Activated naive CD4-positive, alpha-beta T cell treated with anti-CD3 and anti-CD28 coated beads for 36 hours (primary cell): ENCODE measurements around the gene SCFD2. TPM values are rescaled to one million over a fixed set of nuclear protein-coding genes. Genes with fewer than 3 reads are reported as not detected.

ENCODE experiments used
- CTCF ChIA-PET: fragments of 350-600 bp; sonication (Branson Sonifier 250); formaldehyde crosslinking; loops from one replicate; lab custom pipeline; 2021; ENCODE audit warnings: antibody characterized with exemption; lab: Charles Lee
- DNase-seq: peaks from one replicate; pipeline ENCODE4 v3.0.0-alpha.2; 2020
- H3K27ac Mint-ChIP-seq: one replicate; pipeline ENCODE4 v1.8.0; 2021; ENCODE audit warnings: mild to moderate bottlenecking, mixed read lengths
- H3K27me3 Mint-ChIP-seq: one replicate; pipeline ENCODE4 v1.8.0; 2021; ENCODE audit warnings: low read depth, mixed read lengths
- H3K36me3 Mint-ChIP-seq: one replicate; pipeline ENCODE4 v1.8.0; 2021; ENCODE audit warnings: low read depth, mixed read lengths
- H3K4me1 Mint-ChIP-seq: one replicate; pipeline ENCODE4 v1.8.0; 2021; ENCODE audit warnings: low read depth, mixed read lengths
- H3K4me3 Mint-ChIP-seq: one replicate; pipeline ENCODE4 v1.8.0; 2021; ENCODE audit warnings: mild to moderate bottlenecking, moderate library complexity, mixed read lengths
- H3K9me3 Mint-ChIP-seq: one replicate; pipeline ENCODE4 v1.8.0; 2021; ENCODE audit warnings: mixed read lengths
- intact Hi-C: fragments of 100-400 bp; cut with micrococcal nuclease; formaldehyde crosslinking; loops from one replicate; pipeline ENCODE4 v1.15.1; 2023
- total RNA-seq, 2 experiments: library from RNA; stranded (reverse); gene quantifications; one replicate each; pipeline ENCODE4 v1.2.3, GENCODE V29; 2021

SCFD2 gene
- total RNA-seq, 2 experiments from 2014 or later, result 14.3 to 15.1 TPM

DNA sequence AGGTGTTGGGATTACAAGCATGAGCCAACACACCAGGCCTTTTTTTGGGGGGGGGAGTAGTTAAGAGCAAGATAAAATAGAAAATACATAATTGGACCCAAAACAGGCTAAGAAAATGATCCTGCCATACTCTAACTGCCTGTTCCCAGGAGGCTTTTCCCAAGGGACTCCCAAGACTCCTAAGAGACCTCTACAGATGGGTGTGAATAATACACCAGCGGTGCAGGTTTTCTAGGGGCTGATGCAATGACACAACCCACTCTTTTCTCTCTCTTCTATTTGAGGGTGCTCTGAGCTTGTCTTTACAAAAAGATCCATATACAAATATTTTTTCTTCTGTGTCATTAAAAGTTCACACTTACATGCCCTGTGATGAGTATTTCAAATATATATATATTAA lies 386.8 kb downstream of the SCFD2 start:
- H3K27ac Mint-ChIP-seq, result no peak overlapping the region
- H3K9me3 Mint-ChIP-seq, result no peaks in the 10 kb centered on the region
- no peak for DNase-seq
- H3K4me1 Mint-ChIP-seq, result no peaks in the 10 kb centered on the region
- CTCF ChIA-PET, result no interaction called here
- H3K27me3 Mint-ChIP-seq, result no peaks in the 10 kb centered on the region
- no peak overlapping the region for H3K4me3 Mint-ChIP-seq
- intact Hi-C loops, result no loop called here
- peaks cover 9% of the 10 kb centered on the region for H3K36me3 Mint-ChIP-seq

- intact Hi-C loops, result no loop called here
- Mint-ChIP-seq H3K36me3 (peaks cover 14% of the 10 kb centered on the region), H3K9me3 (no peaks in the 10 kb centered on the region), H3K4me3 (no peak overlapping the region), H3K27me3 (no peaks in the 10 kb centered on the region), H3K4me1 (no peaks in the 10 kb centered on the region), H3K27ac (no peak overlapping the region)
- DNase-seq, result no peak
- CTCF ChIA-PET, result no interaction called here
Observed at GRCh38 chr4:52977252-52977651, 388.6 kb downstream of the SCFD2 start.

DNA sequence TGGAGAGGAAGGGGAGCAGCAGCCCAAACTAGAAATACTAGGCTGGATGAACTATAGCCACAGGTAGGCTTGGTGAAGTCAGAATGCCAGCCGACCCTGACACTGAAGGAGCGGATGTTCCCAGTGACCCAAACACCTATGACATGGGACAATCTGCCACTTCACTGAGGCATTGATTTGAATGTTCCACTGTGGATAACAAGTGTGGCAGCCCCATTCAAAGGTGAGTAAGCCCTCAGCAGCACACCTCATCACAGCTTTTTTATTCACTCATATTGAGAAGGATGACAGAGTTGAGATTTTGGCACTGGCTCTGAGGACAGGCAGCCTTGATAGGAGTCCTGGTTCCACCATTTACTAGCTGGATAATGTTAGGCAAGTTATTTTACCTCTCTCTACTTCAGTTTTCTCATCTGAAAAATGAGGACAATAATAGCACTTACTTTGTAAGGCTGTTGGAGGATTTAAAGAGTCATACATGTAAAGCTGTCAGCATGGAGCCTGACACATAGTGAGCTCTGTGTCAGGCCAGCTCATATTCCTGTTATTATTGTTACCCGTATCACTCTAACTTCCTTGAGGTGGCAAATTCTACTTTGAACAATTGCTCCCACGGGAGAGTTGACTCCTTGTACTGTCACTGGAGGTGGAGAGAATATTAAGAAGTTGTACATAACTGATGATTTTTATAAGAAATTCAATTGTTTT lies 389.2 kb downstream of the SCFD2 start:
- Mint-ChIP-seq H3K27ac (no peak overlapping the region), H3K9me3 (no peaks in the 10 kb centered on the region), H3K4me1 (no peaks in the 10 kb centered on the region), H3K27me3 (no peaks in the 10 kb centered on the region), H3K36me3 (peaks cover 17% of the 10 kb centered on the region), H3K4me3 (no peak overlapping the region)
- CTCF ChIA-PET, result no interaction called here
- peak; percentile 5 for DNase-seq
- intact Hi-C loops, result no loop called here

GRCh38 chr4:52968691-52969090 lies 397.2 kb downstream of the SCFD2 start:
- no peak overlapping the region for H3K27ac Mint-ChIP-seq
- CTCF ChIA-PET, result no interaction called here
- no peaks in the 10 kb centered on the region for H3K9me3 Mint-ChIP-seq
- no peak overlapping the region for H3K4me3 Mint-ChIP-seq
- no peak for DNase-seq
- H3K27me3 Mint-ChIP-seq, result no peaks in the 10 kb centered on the region
- intact Hi-C loops, result no loop called here
- peaks cover 14% of the 10 kb centered on the region for H3K36me3 Mint-ChIP-seq
- no peaks in the 10 kb centered on the region for H3K4me1 Mint-ChIP-seq

DNA sequence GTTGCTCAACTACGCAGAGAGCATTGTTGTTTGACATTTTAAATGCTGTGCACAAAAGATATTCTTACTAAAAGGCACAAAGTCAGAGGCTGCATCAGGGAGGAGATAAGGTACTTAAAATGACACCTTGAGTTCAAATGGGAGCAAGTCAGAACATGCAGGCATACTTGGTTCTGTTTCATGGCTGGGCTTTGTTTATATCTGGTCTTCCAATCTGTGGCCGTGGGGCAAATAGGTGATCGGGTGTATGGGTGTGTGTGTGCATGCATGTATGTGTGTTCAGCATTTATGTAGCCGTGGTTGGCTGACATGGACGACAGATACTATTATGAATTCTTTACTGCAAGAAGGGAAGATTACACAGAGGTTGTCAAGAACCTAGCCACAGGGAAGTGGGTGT lies 397.6 kb downstream of the SCFD2 start:
- no peaks in the 10 kb centered on the region for H3K9me3 Mint-ChIP-seq
- H3K4me1 Mint-ChIP-seq, result no peaks in the 10 kb centered on the region
- H3K4me3 Mint-ChIP-seq, result no peak overlapping the region
- no peak for DNase-seq
- intact Hi-C loops, result no loop called here
- no peaks in the 10 kb centered on the region for H3K27me3 Mint-ChIP-seq
- no peak overlapping the region for H3K27ac Mint-ChIP-seq
- CTCF ChIA-PET, result no interaction called here
- H3K36me3 Mint-ChIP-seq, result peaks cover 14% of the 10 kb centered on the region

GRCh38 chr4:52966781-52967180 lies 399.1 kb downstream of the SCFD2 start:
- Mint-ChIP-seq H3K27ac (no peak overlapping the region), H3K27me3 (no peaks in the 10 kb centered on the region), H3K36me3 (peaks cover 6% of the 10 kb centered on the region), H3K9me3 (no peaks in the 10 kb centered on the region), H3K4me3 (no peak overlapping the region), H3K4me1 (no peaks in the 10 kb centered on the region)
- CTCF ChIA-PET, result no interaction called here
- intact Hi-C loops, result no loop called here
- DNase-seq, result no peak

GRCh38 chr4:52966172-52966571 lies 399.7 kb downstream of the SCFD2 start:
- intact Hi-C loops, result no loop called here
- CTCF ChIA-PET, result no interaction called here
- Mint-ChIP-seq H3K4me1 (no peaks in the 10 kb centered on the region), H3K27ac (no peak overlapping the region), H3K4me3 (no peak overlapping the region), H3K9me3 (no peaks in the 10 kb centered on the region), H3K36me3 (peaks cover 7% of the 10 kb centered on the region), H3K27me3 (no peaks in the 10 kb centered on the region)
- DNase-seq, result no peak

DNA sequence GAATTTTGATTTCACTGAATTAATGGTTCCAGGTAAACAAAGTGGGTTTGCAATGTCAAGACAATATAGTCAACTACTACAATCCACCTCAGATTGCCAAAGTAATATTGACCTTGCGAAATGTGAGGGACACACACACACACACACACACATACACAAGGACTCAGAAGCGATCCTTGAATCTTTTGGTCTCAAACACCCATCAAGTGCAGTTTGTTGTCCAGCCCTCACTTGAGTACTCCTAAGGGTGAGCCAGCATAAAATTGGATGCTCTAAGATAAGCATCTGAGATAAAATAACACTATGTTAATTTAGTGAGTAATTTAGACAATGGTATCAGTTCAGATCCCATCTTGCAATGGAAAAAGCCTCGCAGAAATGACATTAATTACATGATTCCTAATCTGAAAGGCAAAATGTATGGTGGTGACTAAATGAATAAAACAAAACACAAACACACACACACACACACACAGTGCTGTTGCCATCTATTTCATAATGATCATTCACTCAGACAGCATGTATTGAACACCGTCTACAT lies 401.2 kb downstream of the SCFD2 start:
- no peaks in the 10 kb centered on the region for H3K27me3 Mint-ChIP-seq
- H3K36me3 Mint-ChIP-seq, result peaks cover 3% of the 10 kb centered on the region
- CTCF ChIA-PET, result interaction anchor here (0.6 kb wide), 1 partner anchor 302 kb away, joined by 3 read pairs; no protein-coding TSS in a partner anchor
- no peaks in the 10 kb centered on the region for H3K9me3 Mint-ChIP-seq
- intact Hi-C loops, result no loop called here
- no peak overlapping the region for H3K4me3 Mint-ChIP-seq
- no peaks in the 10 kb centered on the region for H3K4me1 Mint-ChIP-seq
- H3K27ac Mint-ChIP-seq, result no peak overlapping the region
- no peak for DNase-seq

- Mint-ChIP-seq H3K27me3 (no peaks in the 10 kb centered on the region), H3K9me3 (no peaks in the 10 kb centered on the region), H3K27ac (no peak overlapping the region), H3K36me3 (peaks cover 3% of the 10 kb centered on the region), H3K4me1 (no peaks in the 10 kb centered on the region), H3K4me3 (no peak overlapping the region)
- DNase-seq, result no peak
- intact Hi-C loops, result no loop called here
- CTCF ChIA-PET, result interaction anchor here (0.6 kb wide), 1 partner anchor 303 kb away, joined by 3 read pairs; no protein-coding TSS in a partner anchor
Observed at GRCh38 chr4:52964011-52964410, 401.9 kb downstream of the SCFD2 start.

GRCh38 chr4:52962721-52963120 lies 403.1 kb downstream of the SCFD2 start:
- CTCF ChIA-PET, result interaction anchor here (1.6 kb wide), 1 partner anchor 20 kb away, joined by 5 read pairs; no protein-coding TSS in a partner anchor

GRCh38 chr4:52961666-52962412 lies 404.0 kb downstream of the SCFD2 start:
- H3K27me3 Mint-ChIP-seq, result no peaks in the 10 kb centered on the region
- intact Hi-C loops, result no loop called here
- DNase-seq, result no peak
- H3K4me3 Mint-ChIP-seq, result no peak overlapping the region
- CTCF ChIA-PET, result interaction anchor here (1.6 kb wide), 1 partner anchor 21 kb away, joined by 5 read pairs; no protein-coding TSS in a partner anchor
- no peaks in the 10 kb centered on the region for H3K9me3 Mint-ChIP-seq
- H3K27ac Mint-ChIP-seq, result no peak overlapping the region
- no peaks in the 10 kb centered on the region for H3K4me1 Mint-ChIP-seq
- peaks cover 3% of the 10 kb centered on the region for H3K36me3 Mint-ChIP-seq

More at GRCh38 chr4:52962721-52963120, 403.1 kb downstream of the SCFD2 start:
- Mint-ChIP-seq H3K4me3 (no peak overlapping the region), H3K4me1 (no peaks in the 10 kb centered on the region), H3K27me3 (no peaks in the 10 kb centered on the region), H3K27ac (no peak overlapping the region), H3K9me3 (no peaks in the 10 kb centered on the region), H3K36me3 (peaks cover 3% of the 10 kb centered on the region)
- intact Hi-C loops, result no loop called here
- DNase-seq, result no peak

GRCh38 chr4:52959541-52959940 lies 406.3 kb downstream of the SCFD2 start:
- Mint-ChIP-seq H3K27ac (no peak overlapping the region), H3K9me3 (no peaks in the 10 kb centered on the region), H3K36me3 (peaks cover 6% of the 10 kb centered on the region), H3K4me3 (no peak overlapping the region), H3K4me1 (no peaks in the 10 kb centered on the region), H3K27me3 (no peaks in the 10 kb centered on the region)
- no peak for DNase-seq
- intact Hi-C loops, result no loop called here
- CTCF ChIA-PET, result no interaction called here
